ENCODE results near the gene TM7SF2.

The TM7SF2 gene

GRCh38 chr11:65090628-65091027, 21.0 kb upstream of the TM7SF2 start:
- no peak for DNase-seq

- DNase-seq = no peak
These were observed 16.2 kb upstream of the TM7SF2 start for GRCh38 chr11:65095427-65095826.

- peak; percentile 86 for DNase-seq
These were observed 15.5 kb upstream of the TM7SF2 start, which contains the start of gene VPS51 for GRCh38 chr11:65095974-65096806. Gene VPS51, plus strand, starts transcription at chr11:65096214. Its CDS starts 37 bp downstream, at chr11:65096251.

GRCh38 chr11:65096926-65097325, 14.7 kb upstream of the TM7SF2 start:
- DNase-seq = no peak

GRCh38 chr11:65100674-65101350, 10.9 kb upstream of the TM7SF2 start:
- DNase-seq = peak; percentile 56

GRCh38 chr11:65102142-65103095, 9.3 kb upstream of the TM7SF2 start:
- peak; percentile 85 for DNase-seq

- DNase-seq = no peak
These were observed 8.2 kb upstream of the TM7SF2 start for GRCh38 chr11:65103476-65103875.

GRCh38 chr11:65104628-65105027, 7.0 kb upstream of the TM7SF2 start:
- DNase-seq = no peak

- DNase-seq = no peak
These were observed 4.6 kb upstream of the TM7SF2 start for GRCh38 chr11:65107078-65107477.

- no peak for DNase-seq
These were observed 3.8 kb upstream of the TM7SF2 start for GRCh38 chr11:65107751-65108468.

GRCh38 chr11:65108469-65109123, 3.1 kb upstream of the TM7SF2 start:
- DNase-seq = no peak

- DNase-seq = no peak
These were observed 2.2 kb upstream of the TM7SF2 start for GRCh38 chr11:65109231-65110198.

GRCh38 chr11:65110354-65110861, 1.3 kb upstream of the TM7SF2 start:
- peak; percentile 64 for DNase-seq

- DNase-seq = no peak
These were observed 421 bp upstream of the TM7SF2 start for GRCh38 chr11:65111159-65111743.

- DNase-seq = peak; percentile 16
These were observed 1.1 kb downstream of the TM7SF2 start for GRCh38 chr11:65112546-65113360.

GRCh38 chr11:65113361-65113756, 1.7 kb downstream of the TM7SF2 start:
- peak; percentile 8 for DNase-seq

- DNase-seq = no peak
These were observed 2.2 kb downstream of the TM7SF2 start for GRCh38 chr11:65113839-65114238.

GRCh38 chr11:65114538-65115171, 3.0 kb downstream of the TM7SF2 start:
- DNase-seq = no peak
